BJ (cell line): ENCODE measurements around the gene ATP5MC2. TPM values are rescaled to one million over a fixed set of nuclear protein-coding genes. Genes with fewer than 3 reads are reported as not detected.

Experiments used
- CTCF ChIA-PET: fragments of 350-600 bp; formaldehyde crosslinking; extraction: SDS; loops from one replicate; lab custom pipeline; 2021; ENCODE audit warnings: antibody characterized with exemption, inconsistent platforms; lab: Yijun Ruan, JAX
- POLR2A ChIA-PET: fragments of 300-600 bp; sonication (Branson Sonifier 250); formaldehyde crosslinking; extraction: SDS; loops from one replicate; lab custom pipeline; 2021; ENCODE audit warnings: antibody characterized with exemption; lab: Charles Lee
- DNase-seq: peaks from one replicate; pipeline ENCODE4 v3.0.0-alpha.2; 2011; ENCODE audit warnings: low read depth
- H3K27me3 ChIP-seq: 2 replicates; pipeline ENCODE4 v1.6.0; 2011; ENCODE audit warnings: low read length; ENCODE audit not compliant: control insufficient read depth, insufficient read depth
- H3K36me3 ChIP-seq: 2 replicates; pipeline ENCODE4 v1.5.1; 2011; ENCODE audit warnings: low read length; ENCODE audit not compliant: control insufficient read depth, insufficient read depth
- H3K4me3 ChIP-seq: 2 replicates; pipeline ENCODE4 v1.5.1; 2011; ENCODE audit warnings: low read depth, mild to moderate bottlenecking, control low read depth, low read length
- CTCF ChIP-seq: IDR thresholded peaks from 2 replicates; pipeline ENCODE4 v1.5.1; 2011; ENCODE audit warnings: low read depth, mild to moderate bottlenecking, control low read depth, inconsistent platforms, low read length, moderate library complexity; ENCODE audit not compliant: insufficient read depth
- polyA plus RNA-seq: library from polyadenylated mRNA; depleted of rRNA; stranded (reverse); fragments of >200 nt; gene quantifications from 2 replicates; pipeline ENCODE4 v1.2.3, GENCODE V29; 2011

Gene ATP5MC2
- polyA plus RNA-seq, 1 experiment = 356 TPM

GRCh38 chr12:53699678-53700025 lies 23.8 kb upstream of the ATP5MC2 start:
- TF ChIP-seq CTCF = no peak
- Histone ChIP-seq H3K27me3 (peaks cover 30% of the 10 kb centered on the region), H3K4me3 (no peak overlapping the region), H3K36me3 (no peaks in the 10 kb centered on the region)
- POLR2A ChIA-PET = no interaction called here
- CTCF ChIA-PET = interaction anchor here (1.1 to 13.5 kb wide), 14 partner anchors 9 to 508 kb away, joined by 3 to 324 read pairs (median 4); no protein-coding TSS in a partner anchor
- no peak for DNase-seq

DNA sequence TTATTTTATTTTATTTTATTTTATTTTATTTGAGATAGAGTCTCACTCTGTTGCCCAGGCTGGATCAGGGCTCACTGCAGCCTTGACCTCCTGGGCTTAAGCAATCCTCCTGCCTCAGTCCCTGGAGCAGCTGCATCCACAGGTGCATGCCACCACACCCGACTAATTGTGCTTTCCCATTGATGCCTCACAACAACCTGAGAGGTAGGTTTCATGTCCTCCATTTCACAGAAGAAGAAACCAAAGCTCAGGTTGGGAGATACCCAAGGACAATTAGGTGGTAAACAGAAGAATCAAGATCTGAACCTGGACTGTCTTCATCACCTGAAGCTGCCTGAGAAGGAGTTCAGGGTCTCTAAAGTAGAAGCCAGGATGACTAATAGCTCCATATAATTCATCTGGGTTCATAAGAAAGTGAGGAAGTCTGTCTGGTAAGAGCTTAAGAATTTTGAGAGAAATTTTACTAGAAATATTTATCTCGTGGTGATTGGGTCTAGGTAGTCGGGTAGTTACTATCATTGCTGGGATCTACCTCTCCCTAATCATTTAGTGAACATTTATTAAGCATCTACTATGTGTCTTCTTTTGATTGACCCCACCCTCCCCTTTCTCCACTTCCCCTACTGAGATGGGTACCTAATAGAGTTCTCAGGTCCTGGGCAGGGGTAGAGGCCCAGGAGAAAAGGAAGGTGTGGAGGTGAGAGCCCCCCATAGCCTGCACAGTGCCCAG lies 23.2 kb upstream of the ATP5MC2 start:
- ChIA-PET CTCF (interaction anchor here (0.6 to 13.5 kb wide), 11 partner anchors 10 to 496 kb away, joined by 3 to 324 read pairs (median 4); no protein-coding TSS in a partner anchor), POLR2A (no interaction called here)
- H3K36me3 ChIP-seq = no peaks in the 10 kb centered on the region
- peaks cover 34% of the 10 kb centered on the region for H3K27me3 ChIP-seq
- H3K4me3 ChIP-seq = no peak overlapping the region
- no peak for DNase-seq
- TF ChIP-seq CTCF = no peak

GRCh38 chr12:53696655-53697331 lies 20.9 kb upstream of the ATP5MC2 start:
- POLR2A ChIA-PET = interaction anchor here (0.7 kb wide), 1 partner anchor 505 kb away, joined by 4 read pairs; no protein-coding TSS in a partner anchor
- DNase-seq = no peak
- CTCF ChIA-PET = interaction anchor here (13.5 kb wide), 1 partner anchor 48 kb away, joined by 324 read pairs; no protein-coding TSS in a partner anchor
- no peak overlapping the region for H3K4me3 ChIP-seq
- H3K36me3 ChIP-seq = no peaks in the 10 kb centered on the region
- peaks cover 30% of the 10 kb centered on the region for H3K27me3 ChIP-seq
- TF ChIP-seq CTCF = no peak

DNA sequence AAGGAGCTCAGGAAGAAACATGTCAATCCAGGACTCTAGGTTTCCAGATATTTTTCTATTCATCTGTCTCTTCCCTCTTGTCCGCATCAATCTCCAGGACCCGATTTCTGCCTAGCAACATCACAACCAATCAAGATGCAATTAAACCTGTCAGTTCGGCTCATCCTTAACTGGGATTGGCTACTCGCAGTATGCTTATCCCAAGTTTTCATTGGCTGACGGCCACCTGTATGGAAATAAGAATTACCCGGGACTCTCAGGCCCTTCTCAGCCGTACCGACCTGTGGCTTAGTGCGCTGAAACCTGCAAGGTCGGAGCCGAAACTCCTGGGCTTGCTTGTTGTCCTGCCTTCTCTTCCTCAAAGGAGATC lies 20.4 kb upstream of the ATP5MC2 start:
- ChIA-PET CTCF (interaction anchor here (13.5 kb wide), 1 partner anchor 48 kb away, joined by 324 read pairs; no protein-coding TSS in a partner anchor), POLR2A (interaction anchor here (0.7 kb wide), 1 partner anchor 505 kb away, joined by 4 read pairs; no protein-coding TSS in a partner anchor)
- DNase-seq = no peak
- no peak overlapping the region for H3K4me3 ChIP-seq
- no peaks in the 10 kb centered on the region for H3K36me3 ChIP-seq
- no peak for TF ChIP-seq CTCF
- H3K27me3 ChIP-seq = peaks cover 30% of the 10 kb centered on the region
